A673 (cell line): Measurements from ENCODE around the gene HELZ2. TPM values are rescaled to one million over a fixed set of nuclear protein-coding genes. Genes with fewer than 3 reads are reported as not detected.
"Not testable (repeated sequence)": the region's sequence is repeated elsewhere in the genome, so short reads cannot be mapped to it uniquely, and the experiment has no call there.

ENCODE experiments used
- BruUV-seq: library from RNA; stranded (reverse); fragments of 400-500 nt; replicated peaks from 2 replicates; lab custom pipeline; 2021; lab: Mats Ljungman, UMichigan
- CTCF ChIA-PET: fragments of 300-600 bp; sonication (Branson Sonifier 250); formaldehyde crosslinking; loops from one replicate; lab custom pipeline; 2022; ENCODE audit warnings: antibody characterized with exemption; lab: Charles Lee
- POLR2A ChIA-PET: fragments of 300-600 bp; sonication (Branson Sonifier 250); formaldehyde crosslinking; loops from one replicate; lab custom pipeline; 2022; ENCODE audit warnings: antibody characterized with exemption; ENCODE audit not compliant: low non-redundant PET; lab: Charles Lee
- DNase-seq: peaks from one replicate; pipeline ENCODE4 v3.0.0-alpha.2; 2015; ENCODE audit warnings: low spot score
- H3K27ac ChIP-seq: fragments of 200-600 bp; sonication (generic); 2 replicates; pipeline ENCODE4 v1.5.1; 2016; ENCODE audit warnings: mixed run types, low read depth, mild to moderate bottlenecking, mixed read lengths, antibody characterized with exemption, low read length; ENCODE audit not compliant: poor library complexity, severe bottlenecking
- H3K27me3 ChIP-seq: fragments of 200-600 bp; sonication (generic); replicated peaks from 2 replicates; pipeline ENCODE4 v1.6.1; 2017; ENCODE audit warnings: mixed run types, low read depth, mild to moderate bottlenecking, mixed read lengths, antibody characterized with exemption, low read length; ENCODE audit not compliant: insufficient read depth, poor library complexity
- H3K36me3 ChIP-seq: fragments of 200-600 bp; sonication (generic); 2 replicates; pipeline ENCODE4 v1.6.1; 2016; ENCODE audit warnings: mixed run types, mild to moderate bottlenecking, mixed read lengths, antibody characterized with exemption, low read length; ENCODE audit not compliant: insufficient read depth, poor library complexity, severe bottlenecking
- H3K4me1 ChIP-seq: fragments of 200-600 bp; sonication (generic); 2 replicates; pipeline ENCODE4 v1.6.1; 2017; ENCODE audit warnings: mixed run types, mild to moderate bottlenecking, mixed read lengths, antibody characterized with exemption, low read length; ENCODE audit not compliant: insufficient read depth, poor library complexity, severe bottlenecking
- H3K4me3 ChIP-seq: fragments of 200-600 bp; sonication (generic); 2 replicates; pipeline ENCODE4 v1.5.1; 2016; ENCODE audit warnings: low read depth, mixed run types, mild to moderate bottlenecking, mixed read lengths, low read length; ENCODE audit not compliant: poor library complexity, severe bottlenecking
- H3K9me3 ChIP-seq: fragments of 200-600 bp; sonication (generic); 2 replicates; pipeline ENCODE4 v1.6.1; 2016; ENCODE audit warnings: mixed run types, low read depth, mild to moderate bottlenecking, mixed read lengths, antibody characterized with exemption, low read length; ENCODE audit not compliant: poor library complexity, severe bottlenecking
- EZH2 ChIP-seq: fragments of 200-600 bp; sonication (generic); IDR thresholded peaks from 2 replicates; pipeline ENCODE4 v1.6.1; 2017; ENCODE audit warnings: borderline replicate concordance, low read depth, mild to moderate bottlenecking, mixed read lengths, antibody characterized with exemption, low read length; ENCODE audit not compliant: poor library complexity, severe bottlenecking
- intact Hi-C: fragments of 100-400 bp; cut with micrococcal nuclease; formaldehyde crosslinking; loops from one replicate; pipeline ENCODE4 v1.10.0; 2022; ENCODE audit not compliant: unreplicated experiment
- total RNA-seq: library from RNA; stranded (reverse); gene quantifications from 2 replicates; pipeline ENCODE4 v1.2.3, GENCODE V29; 2021
- TF ChIP-seq, protein P1 (sequence below): fragments of 300-800, 200-600 bp; sonication (generic); conservative IDR thresholded peaks from 2 replicates; pipeline ENCODE4 v1.5.1; 2017; ENCODE audit warnings: low read depth, mild to moderate bottlenecking, antibody characterized with exemption, low read length, moderate library complexity, mixed read lengths

Gene HELZ2
- total RNA-seq, 1 experiment from 2014 or later = 21.0 TPM

DNA sequence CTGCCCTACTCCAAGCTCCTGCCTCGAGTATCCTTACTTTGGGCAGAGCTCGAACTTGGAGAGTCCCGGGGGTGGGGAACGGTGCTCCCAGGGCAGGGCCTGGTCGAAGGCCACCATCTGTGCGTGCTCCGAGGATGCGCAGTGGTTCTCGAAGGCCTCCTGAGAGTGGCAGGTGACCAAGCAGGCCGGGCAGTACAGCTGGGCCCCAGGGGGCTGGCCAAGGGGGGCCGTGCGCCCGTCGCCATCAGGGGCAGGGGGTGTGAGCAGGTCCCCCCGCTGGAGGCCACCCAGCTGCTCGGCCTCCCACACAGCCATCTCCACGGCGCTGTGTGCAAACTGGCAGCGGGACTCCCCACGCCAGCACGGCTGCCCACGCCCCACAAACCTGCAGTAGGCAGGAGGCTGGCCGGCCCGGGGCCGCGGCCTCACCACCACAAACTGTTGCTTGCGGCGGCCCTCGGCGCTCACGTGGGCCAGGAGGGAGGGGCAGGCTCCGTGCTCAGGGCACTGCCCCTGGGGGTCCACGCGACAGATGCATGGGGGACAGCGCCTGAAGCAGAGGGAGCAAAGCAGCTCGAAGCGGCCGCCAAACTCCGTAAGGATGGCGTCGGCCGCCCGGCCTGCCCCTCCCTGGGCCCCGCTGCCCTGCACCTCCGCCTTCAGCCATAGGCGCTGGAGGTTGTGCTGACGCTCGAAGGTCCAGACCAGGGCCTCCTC lies 1.8 kb downstream of the HELZ2 start:
- no peak for TF ChIP-seq EZH2
- TF ChIP-seq, protein P1, sequence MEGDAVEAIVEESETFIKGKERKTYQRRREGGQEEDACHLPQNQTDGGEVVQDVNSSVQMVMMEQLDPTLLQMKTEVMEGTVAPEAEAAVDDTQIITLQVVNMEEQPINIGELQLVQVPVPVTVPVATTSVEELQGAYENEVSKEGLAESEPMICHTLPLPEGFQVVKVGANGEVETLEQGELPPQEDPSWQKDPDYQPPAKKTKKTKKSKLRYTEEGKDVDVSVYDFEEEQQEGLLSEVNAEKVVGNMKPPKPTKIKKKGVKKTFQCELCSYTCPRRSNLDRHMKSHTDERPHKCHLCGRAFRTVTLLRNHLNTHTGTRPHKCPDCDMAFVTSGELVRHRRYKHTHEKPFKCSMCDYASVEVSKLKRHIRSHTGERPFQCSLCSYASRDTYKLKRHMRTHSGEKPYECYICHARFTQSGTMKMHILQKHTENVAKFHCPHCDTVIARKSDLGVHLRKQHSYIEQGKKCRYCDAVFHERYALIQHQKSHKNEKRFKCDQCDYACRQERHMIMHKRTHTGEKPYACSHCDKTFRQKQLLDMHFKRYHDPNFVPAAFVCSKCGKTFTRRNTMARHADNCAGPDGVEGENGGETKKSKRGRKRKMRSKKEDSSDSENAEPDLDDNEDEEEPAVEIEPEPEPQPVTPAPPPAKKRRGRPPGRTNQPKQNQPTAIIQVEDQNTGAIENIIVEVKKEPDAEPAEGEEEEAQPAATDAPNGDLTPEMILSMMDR = no peak
- ChIA-PET POLR2A (no interaction called here), CTCF (no interaction called here)
- Histone ChIP-seq H3K9me3 (no peaks in the 10 kb centered on the region), H3K27ac (no peak overlapping the region), H3K36me3 (no peaks in the 10 kb centered on the region), H3K4me1 (peaks cover 5% of the 10 kb centered on the region), H3K27me3 (no peaks in the 10 kb centered on the region), H3K4me3 (no peak overlapping the region)
- DNase-seq = no peak
- intact Hi-C loops = no loop called here
- BruUV-seq = no TSS peak

DNA sequence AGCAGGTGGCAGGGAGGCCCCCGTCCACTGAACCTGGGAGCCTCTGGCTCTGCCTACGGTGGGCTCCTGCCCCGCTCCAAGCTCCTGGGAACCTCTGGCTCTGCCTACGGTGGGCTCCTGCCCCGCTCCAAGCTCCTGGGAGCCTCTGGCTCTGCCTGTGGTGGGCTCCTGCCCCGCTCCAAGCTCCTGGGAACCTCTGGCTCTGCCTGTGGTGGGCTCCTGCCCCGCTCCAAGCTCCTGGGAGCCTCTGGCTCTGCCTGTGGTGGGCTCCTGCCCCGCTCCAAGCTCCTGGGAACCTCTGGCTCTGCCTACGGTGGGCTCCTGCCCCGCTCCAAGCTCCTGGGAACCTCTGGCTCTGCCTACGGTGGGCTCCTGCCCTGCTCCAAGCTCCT lies 3.0 kb downstream of the HELZ2 start:
- H3K4me3 ChIP-seq, DNase-seq, POLR2A ChIA-PET, H3K36me3 ChIP-seq, H3K27ac ChIP-seq, CTCF ChIA-PET, BruUV-seq, H3K4me1 ChIP-seq, intact Hi-C loops, H3K9me3 ChIP-seq, H3K27me3 ChIP-seq: not testable (repeated sequence)

DNA sequence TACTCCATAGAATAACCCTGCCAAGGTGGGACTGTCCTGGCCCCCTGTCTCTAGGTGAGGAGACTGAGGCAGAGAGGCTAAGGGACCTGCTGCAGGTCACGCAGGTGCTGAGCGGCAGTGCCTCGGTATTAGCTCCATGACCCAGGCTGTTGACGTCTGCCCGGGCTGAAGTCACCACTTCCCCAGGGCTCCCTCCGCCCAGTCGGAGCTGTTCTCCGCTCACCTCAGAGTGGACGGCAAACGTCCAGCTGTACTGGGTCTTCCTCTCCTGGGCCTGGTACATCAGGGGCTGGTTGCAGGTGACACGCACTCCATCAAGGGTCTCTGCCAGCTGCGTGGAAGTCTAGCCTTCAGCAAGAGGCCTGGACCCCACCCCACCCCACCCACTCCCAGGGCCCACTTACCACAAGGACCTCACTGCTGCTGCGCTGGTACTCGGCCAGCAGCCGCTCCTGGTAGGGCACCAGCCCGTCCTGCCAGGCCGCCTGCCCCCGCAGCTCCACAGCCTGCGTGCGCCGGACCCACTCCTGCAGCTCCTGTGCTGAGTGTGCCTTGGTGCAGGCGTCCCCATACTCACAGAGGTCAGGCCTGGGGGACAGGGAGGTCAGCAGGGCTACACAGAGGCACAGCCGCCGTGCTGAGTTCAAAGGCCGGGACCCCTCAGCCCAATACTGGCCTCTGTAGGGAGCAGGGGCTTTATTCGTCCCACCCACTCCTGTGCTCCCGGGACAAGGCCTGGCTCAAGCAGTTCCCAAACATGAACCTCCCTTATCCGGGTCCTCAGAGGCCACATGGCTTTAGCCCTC lies 3.6 kb downstream of the HELZ2 start:
- intact Hi-C loops = no loop called here

More for the DNA sequence above, 3.6 kb downstream of the HELZ2 start:
- Histone ChIP-seq H3K36me3 (no peaks in the 10 kb centered on the region), H3K4me3 (no peak overlapping the region), H3K4me1 (peaks cover 5% of the 10 kb centered on the region), H3K27ac (no peak overlapping the region), H3K27me3 (no peaks in the 10 kb centered on the region), H3K9me3 (no peaks in the 10 kb centered on the region)
- BruUV-seq = no TSS peak
- no peak for DNase-seq
- POLR2A ChIA-PET = no interaction called here
- CTCF ChIA-PET = no interaction called here
- no peak for TF ChIP-seq EZH2
- TF ChIP-seq, protein P1 = no peak
